Chondrocyte (in vitro differentiated cells): ENCODE measurements around the gene SMARCD1. TPM values are rescaled to one million over a fixed set of nuclear protein-coding genes. Genes with fewer than 3 reads are reported as not detected.

Source experiments
- DNase-seq: peaks from one replicate; pipeline ENCODE4 v3.0.0; 2021; ENCODE audit warnings: mixed read lengths, low spot score
- H3K27ac Mint-ChIP-seq: one replicate; pipeline ENCODE4 v1.8.0; 2021; ENCODE audit warnings: mild to moderate bottlenecking, moderate library complexity, mixed read lengths; ENCODE audit not compliant: unreplicated experiment
- H3K27me3 Mint-ChIP-seq: 2 replicates; pipeline ENCODE4 v1.8.0; 2021; ENCODE audit warnings: low read depth, mixed read lengths
- H3K36me3 Mint-ChIP-seq: 2 replicates; pipeline ENCODE4 v1.8.0; 2021; ENCODE audit warnings: low read depth, mixed read lengths
- H3K4me1 Mint-ChIP-seq: 2 replicates; pipeline ENCODE4 v1.8.0; 2021; ENCODE audit warnings: low read depth, mild to moderate bottlenecking, mixed read lengths
- H3K4me3 Mint-ChIP-seq: one replicate; pipeline ENCODE4 v1.8.0; 2021; ENCODE audit warnings: mild to moderate bottlenecking, moderate library complexity, mixed read lengths; ENCODE audit not compliant: unreplicated experiment
- H3K9me3 Mint-ChIP-seq: 2 replicates; pipeline ENCODE4 v1.8.0; 2021; ENCODE audit warnings: low read depth, mixed read lengths
- total RNA-seq: library from RNA; stranded (reverse); gene quantifications from 3 replicates; pipeline ENCODE4 v1.2.1, GENCODE V29; 2021
- TF ChIP-seq, protein P1 (sequence below): fragments of 200-600 bp; sonication (generic); IDR thresholded peaks from 2 replicates; pipeline ENCODE4 v1.5.0; 2021; ENCODE audit warnings: antibody characterized with exemption, mild to moderate bottlenecking, moderate library complexity

Gene SMARCD1
- total RNA-seq, 1 donor from 2014 or later: 55.7 TPM

DNA sequence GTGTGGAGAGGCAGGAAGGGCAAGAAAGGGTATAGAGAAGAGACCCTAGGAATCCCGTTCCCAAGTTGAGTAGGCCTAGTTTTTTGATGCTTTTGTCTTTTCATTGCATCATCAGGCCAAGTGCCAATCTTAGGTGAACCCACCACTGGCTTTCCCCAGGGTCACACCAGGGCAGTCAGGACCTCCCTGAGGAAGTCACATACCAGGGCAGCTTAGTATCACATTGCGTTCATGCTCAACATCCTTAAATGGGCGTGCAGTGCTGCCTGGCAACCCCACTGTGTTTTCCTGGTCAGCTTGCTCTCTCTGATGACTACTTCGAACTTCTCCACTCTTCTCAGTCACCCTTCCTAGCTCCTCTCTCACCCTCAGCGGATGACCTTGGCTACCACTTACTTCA, 18.7 kb upstream of the SMARCD1 start:
- Mint-ChIP-seq H3K27ac (no peak overlapping the region), H3K36me3 (no peaks in the 10 kb centered on the region), H3K4me3 (no peak overlapping the region), H3K4me1 (peaks cover 12% of the 10 kb centered on the region), H3K9me3 (no peaks in the 10 kb centered on the region), H3K27me3 (no peaks in the 10 kb centered on the region)
- TF ChIP-seq, protein P1, sequence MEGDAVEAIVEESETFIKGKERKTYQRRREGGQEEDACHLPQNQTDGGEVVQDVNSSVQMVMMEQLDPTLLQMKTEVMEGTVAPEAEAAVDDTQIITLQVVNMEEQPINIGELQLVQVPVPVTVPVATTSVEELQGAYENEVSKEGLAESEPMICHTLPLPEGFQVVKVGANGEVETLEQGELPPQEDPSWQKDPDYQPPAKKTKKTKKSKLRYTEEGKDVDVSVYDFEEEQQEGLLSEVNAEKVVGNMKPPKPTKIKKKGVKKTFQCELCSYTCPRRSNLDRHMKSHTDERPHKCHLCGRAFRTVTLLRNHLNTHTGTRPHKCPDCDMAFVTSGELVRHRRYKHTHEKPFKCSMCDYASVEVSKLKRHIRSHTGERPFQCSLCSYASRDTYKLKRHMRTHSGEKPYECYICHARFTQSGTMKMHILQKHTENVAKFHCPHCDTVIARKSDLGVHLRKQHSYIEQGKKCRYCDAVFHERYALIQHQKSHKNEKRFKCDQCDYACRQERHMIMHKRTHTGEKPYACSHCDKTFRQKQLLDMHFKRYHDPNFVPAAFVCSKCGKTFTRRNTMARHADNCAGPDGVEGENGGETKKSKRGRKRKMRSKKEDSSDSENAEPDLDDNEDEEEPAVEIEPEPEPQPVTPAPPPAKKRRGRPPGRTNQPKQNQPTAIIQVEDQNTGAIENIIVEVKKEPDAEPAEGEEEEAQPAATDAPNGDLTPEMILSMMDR: no peak
- DNase-seq: no peak

DNA sequence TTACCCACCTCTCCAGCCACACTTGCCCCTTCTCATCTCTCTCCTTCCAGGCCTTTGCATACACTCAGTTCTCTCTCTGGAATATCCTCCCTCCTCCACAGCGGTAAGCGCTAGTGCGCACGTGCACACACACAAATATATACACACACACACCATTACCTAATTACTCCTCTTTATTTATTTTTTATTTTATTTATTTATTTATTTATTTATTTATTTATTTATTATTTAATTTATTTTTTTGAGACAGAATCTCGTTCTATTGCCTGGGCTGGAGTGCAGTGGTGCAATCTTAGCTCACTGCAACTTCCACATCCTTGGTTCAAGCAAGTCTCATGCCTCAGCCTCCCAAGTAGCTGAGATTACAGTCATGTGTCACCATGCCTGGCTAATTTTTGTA, 16.1 kb upstream of the SMARCD1 start:
- Mint-ChIP-seq H3K27me3 (no peaks in the 10 kb centered on the region), H3K36me3 (no peaks in the 10 kb centered on the region)

DNA sequence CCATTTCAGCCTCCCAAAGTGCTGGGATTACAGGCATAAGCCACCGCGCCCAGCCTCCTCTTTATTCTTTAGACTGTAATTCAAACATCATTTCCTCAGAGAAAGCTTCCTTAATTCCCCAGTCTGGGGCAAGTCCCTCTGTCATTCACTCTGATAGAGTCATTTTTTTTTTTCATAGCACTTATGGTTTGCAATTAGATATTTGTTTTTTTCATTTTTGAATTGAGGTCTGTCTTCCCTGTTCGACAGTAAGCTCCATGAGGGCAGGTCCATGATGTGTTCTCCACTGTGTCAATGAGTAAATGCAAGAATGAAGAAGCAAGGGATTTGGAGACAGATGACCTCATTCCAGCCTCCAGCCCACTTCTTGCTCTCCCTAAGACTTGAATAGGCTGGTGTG, 15.6 kb upstream of the SMARCD1 start:
- Mint-ChIP-seq H3K27me3 (no peaks in the 10 kb centered on the region), H3K27ac (no peak overlapping the region), H3K36me3 (no peaks in the 10 kb centered on the region), H3K4me3 (no peak overlapping the region), H3K9me3 (no peaks in the 10 kb centered on the region), H3K4me1 (peaks cover 10% of the 10 kb centered on the region)
- no peak for DNase-seq
- TF ChIP-seq, protein P1: no peak

More for the DNA sequence above, 16.1 kb upstream of the SMARCD1 start:
- Mint-ChIP-seq H3K4me1 (peaks cover 12% of the 10 kb centered on the region), H3K4me3 (no peak overlapping the region), H3K27ac (no peak overlapping the region), H3K9me3 (no peaks in the 10 kb centered on the region)
- no peak for DNase-seq
- TF ChIP-seq, protein P1: no peak

DNA sequence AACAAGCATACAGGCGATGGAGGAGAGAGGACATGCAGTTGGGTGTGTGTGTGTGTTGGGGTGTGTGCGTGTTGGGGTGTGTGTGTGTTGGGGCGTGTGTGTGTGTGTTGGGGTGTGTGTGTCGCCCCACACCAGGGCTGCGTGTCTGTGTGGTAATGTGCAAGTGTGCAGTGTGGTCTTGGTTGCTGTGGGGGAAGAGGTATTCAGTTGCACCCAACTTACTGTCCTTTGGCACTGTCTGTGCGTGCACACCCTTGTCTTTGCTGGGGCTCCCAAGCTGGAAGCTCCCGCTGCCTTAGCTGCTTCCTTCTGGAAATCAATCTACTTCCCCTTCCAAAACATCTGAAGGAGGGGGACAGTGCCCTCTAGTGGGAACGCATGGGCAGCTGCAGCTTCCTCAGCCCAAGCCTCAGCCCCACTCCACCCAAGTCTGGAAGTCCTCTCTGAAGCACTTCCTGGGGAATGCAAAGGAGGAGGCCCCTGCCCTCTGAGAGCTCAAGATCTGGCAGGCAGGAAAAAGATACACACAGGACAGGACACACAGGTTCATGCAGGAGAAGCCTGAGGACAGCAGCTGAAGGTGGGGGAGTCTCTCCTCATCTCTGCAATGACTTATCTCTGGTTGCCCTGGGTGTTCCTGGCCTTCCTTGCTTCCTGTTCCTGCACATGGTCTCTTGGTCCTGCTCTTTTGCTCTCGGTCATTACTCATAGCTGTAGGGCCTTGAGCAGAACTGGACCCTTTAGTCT, 14.7 kb upstream of the SMARCD1 start:
- DNase-seq: no peak
- TF ChIP-seq, protein P1: peak; percentile 91
- H3K27ac Mint-ChIP-seq: peak overlapping the region; percentile 69
- H3K4me3 Mint-ChIP-seq: no peak overlapping the region
- no peaks in the 10 kb centered on the region for H3K27me3 Mint-ChIP-seq
- H3K4me1 Mint-ChIP-seq: peaks cover 10% of the 10 kb centered on the region
- no peaks in the 10 kb centered on the region for H3K9me3 Mint-ChIP-seq
- no peaks in the 10 kb centered on the region for H3K36me3 Mint-ChIP-seq

DNA sequence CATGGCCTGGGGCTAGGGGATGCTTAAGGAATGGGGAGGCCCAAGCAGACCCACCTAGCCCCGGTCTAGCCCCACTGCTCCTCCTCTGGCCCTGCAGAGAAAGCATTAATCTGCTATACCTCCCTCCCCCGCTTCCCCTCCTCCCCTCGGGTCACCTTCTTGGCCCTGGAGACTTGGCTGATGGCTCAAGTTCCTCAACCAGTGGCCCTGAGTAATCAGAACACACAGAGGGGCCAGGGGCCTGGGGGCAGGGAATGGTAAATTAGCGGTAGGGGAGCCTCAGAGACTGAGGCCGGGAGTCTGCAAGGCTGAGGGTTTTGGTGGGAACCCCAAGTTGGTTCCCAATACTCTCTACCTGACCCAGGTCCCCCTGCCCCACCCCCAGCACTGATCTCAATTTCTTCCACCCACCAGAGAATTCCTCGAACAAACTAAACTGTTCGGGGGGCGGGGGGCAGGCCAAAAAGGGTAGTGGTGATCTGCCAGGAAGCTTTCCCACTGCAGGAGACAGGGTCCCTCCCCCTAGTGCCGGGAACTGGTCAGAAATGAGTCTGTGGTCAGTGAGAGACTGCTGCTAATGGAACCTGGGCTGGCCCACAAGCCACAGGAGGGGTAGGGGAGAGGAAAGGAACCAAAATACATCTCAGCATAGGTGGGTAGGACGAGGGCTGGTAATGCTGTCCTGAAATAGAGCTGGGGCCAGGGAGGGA, 12.8 kb upstream of the SMARCD1 start:
- TF ChIP-seq, protein P1: no peak
- no peak for DNase-seq
- Mint-ChIP-seq H3K9me3 (no peaks in the 10 kb centered on the region), H3K4me1 (peaks cover 10% of the 10 kb centered on the region), H3K27me3 (no peaks in the 10 kb centered on the region), H3K27ac (no peak overlapping the region), H3K36me3 (no peaks in the 10 kb centered on the region), H3K4me3 (no peak overlapping the region)
